Suppressor macrophage treated with lipopolysaccharide for 1 hour (primary cell): ENCODE measurements around the gene CACNG7.

Experiments
- DNase-seq, 3 donors: peaks; one replicate each; pipeline ENCODE4 v3.0.0-alpha.2; 2020 to 2022

CACNG7 gene

GRCh38 chr19:53957448-53958167 lies 48.5 kb downstream of the CACNG7 start:
- DNase-seq: no peak

GRCh38 chr19:53958168-53958571 lies 49.1 kb downstream of the CACNG7 start:
- DNase-seq: no peak

GRCh38 chr19:53958823-53959757 lies 50.0 kb downstream of the CACNG7 start:
- no peak for DNase-seq

- DNase-seq: no peak
Observed at GRCh38 chr19:53960187-53960586, 51.1 kb downstream of the CACNG7 start.

- DNase-seq: peak; percentile 33 to 44 (median 39)
Observed at GRCh38 chr19:53960886-53961285, 51.8 kb downstream of the CACNG7 start.

GRCh38 chr19:53961523-53962356 lies 52.7 kb downstream of the CACNG7 start:
- DNase-seq: no peak

- DNase-seq: no peak
Observed at GRCh38 chr19:53962887-53963431, 53.9 kb downstream of the CACNG7 start, which contains the start of gene CACNG8. TSS of gene CACNG8 (plus strand) at chr19:53962937.

GRCh38 chr19:53965091-53965490 lies 56.0 kb downstream of the CACNG7 start:
- no peak for DNase-seq

GRCh38 chr19:53966931-53967330 lies 57.9 kb downstream of the CACNG7 start:
- DNase-seq: no peak

- DNase-seq: no peak
Observed at GRCh38 chr19:53969366-53969765, 60.3 kb downstream of the CACNG7 start.

- DNase-seq: peak; percentile 77 to 86 (median 84)
Observed at GRCh38 chr19:53971673-53972072, 62.6 kb downstream of the CACNG7 start.

- peak; percentile 82 to 90 (median 86) for DNase-seq
Observed at GRCh38 chr19:53977429-53977990, 68.4 kb downstream of the CACNG7 start.

- peak; percentile 61 to 82 (median 80) for DNase-seq
Observed at GRCh38 chr19:53977991-53978731, 69.1 kb downstream of the CACNG7 start.

GRCh38 chr19:53978975-53979801 lies 70.1 kb downstream of the CACNG7 start:
- no peak for DNase-seq

GRCh38 chr19:53980539-53981375 lies 71.7 kb downstream of the CACNG7 start:
- peak in 1 of 3 donors; percentile 23 for DNase-seq

- DNase-seq: no peak
Observed at GRCh38 chr19:53981376-53981951, 72.4 kb downstream of the CACNG7 start.

- DNase-seq: peak; percentile 22 to 45 (median 24)
Observed at GRCh38 chr19:53982001-53982451, 72.9 kb downstream of the CACNG7 start.

- peak; percentile 38 to 70 (median 53) for DNase-seq
Observed at GRCh38 chr19:53982611-53983010, 73.5 kb downstream of the CACNG7 start.
